EL (cell line): ENCODE results near the gene SPG11.
A peak's percentile ranks its signal among the peaks of the same experiment; 100 is the strongest.
"Not testable (repeated sequence)": the region's sequence is repeated elsewhere in the genome, so short reads cannot be mapped to it uniquely, and the experiment has no call there.

Experiments used
- DNase-seq: peaks from one replicate; pipeline ENCODE4 v3.0.0-alpha.2; 2016

SPG11 gene, protein sequence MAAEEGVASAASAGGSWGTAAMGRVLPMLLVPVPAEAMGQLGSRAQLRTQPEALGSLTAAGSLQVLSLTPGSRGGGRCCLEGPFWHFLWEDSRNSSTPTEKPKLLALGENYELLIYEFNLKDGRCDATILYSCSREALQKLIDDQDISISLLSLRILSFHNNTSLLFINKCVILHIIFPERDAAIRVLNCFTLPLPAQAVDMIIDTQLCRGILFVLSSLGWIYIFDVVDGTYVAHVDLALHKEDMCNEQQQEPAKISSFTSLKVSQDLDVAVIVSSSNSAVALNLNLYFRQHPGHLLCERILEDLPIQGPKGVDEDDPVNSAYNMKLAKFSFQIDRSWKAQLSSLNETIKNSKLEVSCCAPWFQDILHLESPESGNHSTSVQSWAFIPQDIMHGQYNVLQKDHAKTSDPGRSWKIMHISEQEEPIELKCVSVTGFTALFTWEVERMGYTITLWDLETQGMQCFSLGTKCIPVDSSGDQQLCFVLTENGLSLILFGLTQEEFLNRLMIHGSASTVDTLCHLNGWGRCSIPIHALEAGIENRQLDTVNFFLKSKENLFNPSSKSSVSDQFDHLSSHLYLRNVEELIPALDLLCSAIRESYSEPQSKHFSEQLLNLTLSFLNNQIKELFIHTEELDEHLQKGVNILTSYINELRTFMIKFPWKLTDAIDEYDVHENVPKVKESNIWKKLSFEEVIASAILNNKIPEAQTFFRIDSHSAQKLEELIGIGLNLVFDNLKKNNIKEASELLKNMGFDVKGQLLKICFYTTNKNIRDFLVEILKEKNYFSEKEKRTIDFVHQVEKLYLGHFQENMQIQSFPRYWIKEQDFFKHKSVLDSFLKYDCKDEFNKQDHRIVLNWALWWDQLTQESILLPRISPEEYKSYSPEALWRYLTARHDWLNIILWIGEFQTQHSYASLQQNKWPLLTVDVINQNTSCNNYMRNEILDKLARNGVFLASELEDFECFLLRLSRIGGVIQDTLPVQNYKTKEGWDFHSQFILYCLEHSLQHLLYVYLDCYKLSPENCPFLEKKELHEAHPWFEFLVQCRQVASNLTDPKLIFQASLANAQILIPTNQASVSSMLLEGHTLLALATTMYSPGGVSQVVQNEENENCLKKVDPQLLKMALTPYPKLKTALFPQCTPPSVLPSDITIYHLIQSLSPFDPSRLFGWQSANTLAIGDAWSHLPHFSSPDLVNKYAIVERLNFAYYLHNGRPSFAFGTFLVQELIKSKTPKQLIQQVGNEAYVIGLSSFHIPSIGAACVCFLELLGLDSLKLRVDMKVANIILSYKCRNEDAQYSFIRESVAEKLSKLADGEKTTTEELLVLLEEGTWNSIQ (N-terminal part only)

DNA sequence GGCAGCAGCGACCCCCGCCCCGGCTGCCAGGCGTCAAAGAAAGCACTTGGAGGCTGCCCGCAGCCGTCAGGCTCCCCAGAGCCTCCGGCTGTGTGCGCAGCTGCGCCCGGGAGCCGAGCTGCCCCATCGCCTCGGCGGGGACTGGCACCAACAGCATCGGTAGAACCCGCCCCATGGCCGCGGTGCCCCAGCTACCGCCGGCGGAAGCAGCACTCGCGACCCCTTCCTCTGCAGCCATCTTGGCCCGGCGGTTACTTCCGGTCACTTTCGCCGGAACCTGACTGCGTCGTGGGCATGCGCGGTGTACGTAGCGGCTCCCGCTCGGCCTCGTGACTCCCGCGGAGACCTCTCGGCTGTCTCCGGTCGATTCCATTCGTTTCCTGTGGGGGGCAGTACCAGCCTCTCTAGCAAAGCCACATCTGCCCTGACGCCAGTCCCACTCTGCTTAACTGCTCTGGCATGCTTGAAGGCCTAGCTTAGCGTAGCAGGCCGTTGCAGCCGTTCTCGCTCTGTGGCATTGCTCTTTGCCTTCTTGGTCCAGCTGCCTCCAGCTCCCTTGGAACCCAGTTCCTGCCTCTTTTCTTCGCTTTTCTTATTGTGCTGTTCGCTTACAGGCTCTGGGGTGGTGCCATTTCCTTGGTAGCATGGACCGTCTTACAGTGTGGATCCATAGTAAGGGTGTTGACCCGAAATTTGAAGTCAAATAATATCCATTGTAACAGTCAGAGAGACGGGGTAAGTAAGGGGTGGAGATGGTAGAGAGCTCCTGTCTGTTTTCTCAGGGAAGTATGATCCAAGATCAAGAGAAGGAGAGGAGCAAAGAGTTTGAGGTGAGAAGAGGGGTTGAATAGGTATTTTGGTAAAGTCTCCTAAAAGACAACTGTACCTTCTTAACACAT lies at the start of gene SPG11:
SPG11 (minus strand) TSS at position 253 of the 899 bp plus-strand sequence; CDS start at position 238, 15 bp downstream.
- DNase-seq: peak; percentile 98

DNA sequence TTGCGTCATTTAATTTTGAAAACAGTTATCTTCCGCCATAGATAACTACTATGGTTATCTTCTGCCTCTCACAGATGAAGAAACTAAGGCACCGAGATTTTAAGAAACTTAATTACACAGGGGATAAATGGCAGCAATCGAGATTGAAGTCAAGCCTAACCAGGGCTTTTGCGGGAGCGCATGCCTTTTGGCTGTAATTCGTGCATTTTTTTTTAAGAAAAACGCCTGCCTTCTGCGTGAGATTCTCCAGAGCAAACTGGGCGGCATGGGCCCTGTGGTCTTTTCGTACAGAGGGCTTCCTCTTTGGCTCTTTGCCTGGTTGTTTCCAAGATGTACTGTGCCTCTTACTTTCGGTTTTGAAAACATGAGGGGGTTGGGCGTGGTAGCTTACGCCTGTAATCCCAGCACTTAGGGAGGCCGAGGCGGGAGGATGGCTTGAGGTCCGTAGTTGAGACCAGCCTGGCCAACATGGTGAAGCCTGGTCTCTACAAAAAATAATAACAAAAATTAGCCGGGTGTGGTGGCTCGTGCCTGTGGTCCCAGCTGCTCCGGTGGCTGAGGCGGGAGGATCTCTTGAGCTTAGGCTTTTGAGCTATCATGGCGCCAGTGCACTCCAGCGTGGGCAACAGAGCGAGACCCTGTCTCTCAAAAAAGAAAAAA lies 49.0 kb upstream of the SPG11 start:
- DNase-seq: peak; percentile 82

DNA sequence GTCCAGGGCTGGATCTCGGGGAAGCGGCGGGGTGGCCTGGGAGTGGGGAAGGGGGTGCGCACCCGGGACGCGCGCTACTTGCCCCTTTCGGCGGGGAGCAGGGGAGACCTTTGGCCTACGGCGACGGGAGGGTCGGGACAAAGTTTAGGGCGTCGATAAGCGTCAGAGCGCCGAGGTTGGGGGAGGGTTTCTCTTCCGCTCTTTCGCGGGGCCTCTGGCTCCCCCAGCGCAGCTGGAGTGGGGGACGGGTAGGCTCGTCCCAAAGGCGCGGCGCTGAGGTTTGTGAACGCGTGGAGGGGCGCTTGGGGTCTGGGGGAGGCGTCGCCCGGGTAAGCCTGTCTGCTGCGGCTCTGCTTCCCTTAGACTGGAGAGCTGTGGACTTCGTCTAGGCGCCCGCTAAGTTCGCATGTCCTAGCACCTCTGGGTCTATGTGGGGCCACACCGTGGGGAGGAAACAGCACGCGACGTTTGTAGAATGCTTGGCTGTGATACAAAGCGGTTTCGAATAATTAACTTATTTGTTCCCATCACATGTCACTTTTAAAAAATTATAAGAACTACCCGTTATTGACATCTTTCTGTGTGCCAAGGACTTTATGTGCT lies 48.4 kb upstream of the SPG11 start:
- DNase-seq: peak; percentile 26

DNA sequence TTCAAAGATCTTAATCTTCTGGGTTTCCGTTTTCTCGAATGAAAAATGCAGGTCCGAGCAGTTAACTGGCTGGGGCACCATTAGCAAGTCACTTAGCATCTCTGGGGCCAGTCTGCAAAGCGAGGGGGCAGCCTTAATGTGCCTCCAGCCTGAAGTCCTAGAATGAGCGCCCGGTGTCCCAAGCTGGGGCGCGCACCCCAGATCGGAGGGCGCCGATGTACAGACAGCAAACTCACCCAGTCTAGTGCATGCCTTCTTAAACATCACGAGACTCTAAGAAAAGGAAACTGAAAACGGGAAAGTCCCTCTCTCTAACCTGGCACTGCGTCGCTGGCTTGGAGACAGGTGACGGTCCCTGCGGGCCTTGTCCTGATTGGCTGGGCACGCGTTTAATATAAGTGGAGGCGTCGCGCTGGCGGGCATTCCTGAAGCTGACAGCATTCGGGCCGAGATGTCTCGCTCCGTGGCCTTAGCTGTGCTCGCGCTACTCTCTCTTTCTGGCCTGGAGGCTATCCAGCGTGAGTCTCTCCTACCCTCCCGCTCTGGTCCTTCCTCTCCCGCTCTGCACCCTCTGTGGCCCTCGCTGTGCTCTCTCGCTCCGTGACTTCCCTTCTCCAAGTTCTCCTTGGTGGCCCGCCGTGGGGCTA lies 47.8 kb upstream of the SPG11 start, which contains the start of the genes B2M and PATL2:
B2M (plus strand) TSS at position 422 of the 647 bp plus-strand sequence; CDS start at position 452, 30 bp downstream.
PATL2 (minus strand) TSS at position 228 of the 647 bp plus-strand sequence. CDS start 34,833 bp downstream, outside the sequence.
- DNase-seq: peak; percentile 95

DNA sequence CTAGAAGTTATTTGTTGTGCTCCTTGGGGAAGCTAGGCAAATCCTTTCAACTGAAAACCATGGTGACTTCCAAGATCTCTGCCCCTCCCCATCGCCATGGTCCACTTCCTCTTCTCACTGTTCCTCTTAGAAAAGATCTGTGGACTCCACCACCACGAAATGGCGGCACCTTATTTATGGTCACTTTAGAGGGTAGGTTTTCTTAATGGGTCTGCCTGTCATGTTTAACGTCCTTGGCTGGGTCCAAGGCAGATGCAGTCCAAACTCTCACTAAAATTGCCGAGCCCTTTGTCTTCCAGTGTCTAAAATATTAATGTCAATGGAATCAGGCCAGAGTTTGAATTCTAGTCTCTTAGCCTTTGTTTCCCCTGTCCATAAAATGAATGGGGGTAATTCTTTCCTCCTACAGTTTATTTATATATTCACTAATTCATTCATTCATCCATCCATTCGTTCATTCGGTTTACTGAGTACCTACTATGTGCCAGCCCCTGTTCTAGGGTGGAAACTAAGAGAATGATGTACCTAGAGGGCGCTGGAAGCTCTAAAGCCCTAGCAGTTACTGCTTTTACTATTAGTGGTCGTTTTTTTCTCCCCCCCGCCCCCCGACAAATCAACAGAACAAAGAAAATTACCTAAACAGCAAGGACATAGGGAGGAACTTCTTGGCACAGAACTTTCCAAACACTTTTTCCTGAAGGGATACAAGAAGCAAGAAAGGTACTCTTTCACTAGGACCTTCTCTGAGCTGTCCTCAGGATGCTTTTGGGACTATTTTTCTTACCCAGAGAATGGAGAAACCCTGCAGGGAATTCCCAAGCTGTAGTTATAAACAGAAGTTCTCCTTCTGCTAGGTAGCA lies 47.0 kb upstream of the SPG11 start:
- peak; percentile 40 for DNase-seq

DNA sequence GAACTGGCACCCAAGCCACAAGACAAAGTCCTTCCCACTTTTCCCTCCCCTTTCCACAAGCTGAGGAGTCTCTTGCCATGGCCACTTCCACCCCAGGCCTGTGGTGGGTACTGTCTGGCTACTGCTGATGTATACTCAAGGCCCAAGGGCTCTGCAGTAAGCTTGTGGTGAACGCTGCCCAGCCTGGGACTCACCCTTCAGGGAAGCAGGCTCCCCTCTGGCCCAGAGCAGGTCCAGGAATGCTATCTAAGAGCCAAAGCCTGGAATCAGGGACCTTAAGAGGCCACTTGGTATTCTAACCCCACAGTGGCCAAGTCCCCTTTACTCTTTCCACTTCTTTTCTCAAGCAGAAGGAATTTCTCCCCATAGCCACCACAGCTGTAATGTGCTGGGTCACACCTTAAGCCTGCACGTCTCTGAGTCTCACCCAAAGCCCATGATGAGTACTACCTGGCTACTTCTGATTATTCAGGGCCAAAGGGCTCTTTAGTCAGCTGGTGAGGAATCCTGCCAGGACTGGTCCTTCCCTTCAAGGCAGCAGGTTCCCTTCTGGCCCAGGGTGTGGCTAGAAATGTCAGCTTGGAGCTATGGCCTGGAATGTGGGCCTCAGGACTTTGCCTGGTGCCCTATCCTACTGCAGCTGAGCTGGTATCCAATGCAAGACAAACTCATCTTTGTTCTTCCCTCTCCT lies 43.6 kb upstream of the SPG11 start:
- DNase-seq: no peak

DNA sequence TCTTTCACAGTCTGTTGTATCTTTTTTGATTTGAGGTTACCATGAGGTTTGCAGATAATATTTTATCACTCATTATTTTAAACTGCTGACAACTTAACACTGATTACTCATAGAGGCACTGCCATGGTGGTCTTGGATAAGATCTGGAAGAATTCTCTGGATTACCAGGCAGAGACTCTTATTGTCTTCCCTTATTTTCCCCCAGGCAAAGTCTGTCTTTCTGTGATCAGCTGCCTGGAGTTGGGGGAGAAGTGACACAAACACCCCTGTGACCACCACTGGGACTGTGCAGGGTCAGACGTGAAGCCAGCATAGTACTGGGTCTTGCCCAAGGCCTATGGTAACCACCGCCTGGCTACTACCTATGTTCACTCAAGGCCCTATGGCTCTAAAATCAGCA lies 42.9 kb upstream of the SPG11 start:
- no peak for DNase-seq

DNA sequence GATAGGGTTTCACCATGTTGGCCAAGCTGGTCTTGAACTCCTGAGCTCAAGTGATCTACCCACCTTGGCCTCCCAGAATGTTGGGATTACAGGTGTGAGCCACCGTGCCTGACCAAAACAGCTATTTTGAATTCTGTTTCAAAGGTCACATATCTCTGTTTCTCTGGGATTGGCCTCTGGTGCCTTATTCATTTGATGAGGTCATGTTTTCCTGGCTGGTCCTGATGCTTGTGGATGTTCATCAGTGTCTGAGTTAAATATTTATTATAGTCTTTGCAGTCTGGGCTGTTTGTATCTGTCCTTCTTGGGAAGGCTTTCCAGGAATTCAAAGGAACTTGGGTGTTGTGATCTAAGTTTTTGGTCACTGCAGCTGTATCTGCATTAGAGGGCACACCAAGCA lies 42.5 kb upstream of the SPG11 start:
- no peak for DNase-seq

DNA sequence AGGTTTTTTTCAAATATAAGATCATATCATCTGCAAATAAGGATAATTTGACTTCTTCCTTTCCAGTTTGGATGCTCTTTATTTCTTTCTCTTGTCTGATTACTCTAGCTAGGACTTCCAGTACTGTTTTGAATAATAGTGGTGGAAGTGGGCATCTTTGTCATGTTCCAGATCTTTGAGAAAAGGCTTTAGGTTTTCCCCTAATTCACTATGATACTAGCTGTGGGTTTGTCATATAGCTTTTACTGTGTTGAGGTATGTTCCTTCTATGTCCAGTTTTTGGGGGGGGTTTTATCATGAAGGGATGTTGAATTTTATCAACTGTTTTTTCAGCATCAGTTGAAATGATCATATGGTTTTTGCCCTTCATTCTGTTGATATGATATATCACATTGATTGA lies 37.2 kb upstream of the SPG11 start:
- not testable (repeated sequence) for DNase-seq

DNA sequence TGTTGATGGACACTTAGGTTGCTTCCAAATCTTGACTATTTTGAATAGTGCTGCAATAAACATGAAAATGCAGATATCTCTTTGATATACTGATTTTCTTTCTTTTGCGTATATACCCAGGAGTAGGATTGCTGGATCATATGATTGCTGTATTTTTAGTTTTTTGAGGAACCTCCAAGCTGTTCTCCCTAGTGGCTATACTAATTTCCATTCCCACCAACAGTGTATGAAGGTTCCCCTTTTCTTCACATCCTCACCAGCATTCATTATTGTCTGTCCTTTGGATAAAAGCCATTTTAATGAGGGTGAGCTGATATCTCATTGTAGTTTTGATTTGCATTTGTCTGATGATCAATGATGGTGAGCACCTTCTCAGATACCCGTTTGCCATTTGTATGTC lies 35.2 kb upstream of the SPG11 start:
- DNase-seq: no peak

DNA sequence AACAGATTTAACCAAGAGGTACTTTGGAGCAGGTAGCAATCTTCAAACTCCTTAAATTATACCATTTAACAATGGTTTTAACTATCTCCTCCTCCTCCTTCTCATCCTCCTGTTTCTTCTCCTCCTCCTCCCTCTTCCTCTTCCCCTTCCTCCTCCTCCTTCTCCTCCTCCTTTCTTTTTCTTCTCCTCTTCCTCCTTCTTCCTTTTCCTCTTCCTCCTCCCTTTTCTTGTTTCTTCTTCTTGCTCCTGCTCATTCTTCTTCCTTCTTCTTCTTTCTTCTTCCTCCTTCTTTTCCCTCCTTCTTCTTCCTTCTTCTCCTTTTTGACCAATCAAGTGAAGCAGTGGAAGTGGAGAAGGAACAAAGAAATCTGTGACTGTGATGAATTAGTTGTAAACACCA lies 33.6 kb upstream of the SPG11 start:
- no peak for DNase-seq

DNA sequence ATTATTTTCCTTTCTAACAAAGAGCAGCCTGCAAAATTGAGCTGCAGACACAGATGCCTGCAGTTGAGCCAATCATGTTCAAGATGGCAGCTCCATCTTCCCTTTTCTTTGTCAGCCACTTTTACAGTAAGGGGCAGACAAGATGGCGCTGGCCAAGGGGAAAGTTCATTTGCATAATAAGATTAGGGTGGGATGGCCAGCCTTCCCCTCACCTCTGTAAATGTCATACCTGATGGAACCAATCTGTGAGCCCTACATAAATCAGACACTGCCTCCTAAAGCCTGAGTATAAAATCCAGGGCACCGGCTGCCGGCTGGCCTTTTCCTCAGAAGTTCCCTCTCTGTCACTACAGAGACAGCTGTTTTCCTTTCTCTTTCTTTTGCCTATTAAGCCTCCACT lies 31.8 kb upstream of the SPG11 start:
- no peak for DNase-seq

DNA sequence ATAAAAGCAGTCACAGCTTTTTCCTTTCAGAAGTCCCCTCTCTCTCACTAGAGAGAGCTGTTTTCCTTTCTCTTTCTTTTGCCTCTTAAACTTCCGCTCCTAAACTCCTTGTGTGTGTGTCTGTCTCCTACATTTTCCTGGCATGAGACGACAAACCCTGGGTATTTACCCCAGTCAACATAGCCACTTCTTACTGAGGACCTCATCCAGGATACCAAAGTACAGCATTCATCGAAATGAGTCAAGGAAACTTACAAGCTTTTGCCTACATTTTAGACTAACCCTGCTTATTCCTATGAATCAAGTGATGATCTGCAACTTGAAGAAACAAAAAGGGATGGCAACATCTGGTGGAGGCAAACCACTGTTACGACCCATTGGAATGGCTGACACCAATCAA lies 31.0 kb upstream of the SPG11 start:
- DNase-seq: no peak

DNA sequence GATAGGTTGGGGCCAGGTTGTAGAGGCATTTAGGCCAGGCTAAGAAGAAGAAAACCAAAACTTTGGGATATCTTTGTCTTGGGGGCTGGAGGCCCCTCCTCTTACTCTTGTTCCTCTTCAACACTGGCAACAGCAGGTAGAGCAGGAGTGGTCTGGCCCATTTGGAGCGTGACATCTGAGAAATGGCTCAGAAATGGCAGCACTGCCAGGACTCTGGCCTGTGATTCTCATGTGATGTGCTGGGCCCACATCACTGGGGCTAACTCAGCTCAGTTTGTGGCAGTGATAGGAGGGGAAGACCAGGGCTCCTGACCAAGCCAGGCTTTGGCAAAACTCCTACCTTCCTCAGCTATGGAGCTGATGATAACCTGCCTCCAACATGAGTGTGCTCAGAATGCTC lies 29.2 kb upstream of the SPG11 start:
- no peak for DNase-seq

DNA sequence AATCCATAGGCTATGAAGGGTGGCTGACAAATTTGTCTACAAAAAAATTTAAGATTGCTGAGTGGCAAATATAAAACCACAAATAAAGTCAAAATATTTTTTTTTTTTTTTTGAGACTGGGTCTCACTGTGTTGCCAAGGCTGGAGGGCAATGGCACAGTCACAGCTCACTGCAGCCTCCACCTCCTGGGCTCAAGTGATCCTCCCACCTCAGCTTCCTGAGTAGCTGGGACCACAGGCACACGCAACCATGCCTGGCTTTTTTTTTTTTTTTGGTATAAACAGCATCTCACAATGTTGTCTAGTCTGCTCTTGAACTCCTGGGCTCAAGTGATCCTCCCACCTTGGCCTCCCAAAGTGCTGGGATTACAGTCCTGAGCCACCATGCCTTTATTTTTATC lies 26.8 kb upstream of the SPG11 start:
- not testable (repeated sequence) for DNase-seq

DNA sequence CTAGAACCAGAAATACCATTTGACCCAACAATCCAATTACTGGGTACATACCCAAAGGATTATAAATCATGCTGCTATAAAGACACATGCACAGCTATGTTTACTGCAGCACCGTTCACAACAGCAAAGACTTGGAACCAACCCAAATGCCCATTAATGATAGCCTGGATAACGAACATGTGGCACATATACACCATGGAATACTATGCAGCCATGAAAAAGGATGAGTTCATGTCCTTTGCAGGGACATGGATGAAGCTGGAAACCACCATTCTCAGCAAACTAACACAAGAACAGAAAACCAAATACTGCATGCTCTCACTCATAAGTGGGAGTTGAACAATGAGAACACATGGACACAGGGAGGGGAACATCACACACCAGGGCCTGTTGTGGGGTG lies 25.9 kb upstream of the SPG11 start:
- not testable (repeated sequence) for DNase-seq

DNA sequence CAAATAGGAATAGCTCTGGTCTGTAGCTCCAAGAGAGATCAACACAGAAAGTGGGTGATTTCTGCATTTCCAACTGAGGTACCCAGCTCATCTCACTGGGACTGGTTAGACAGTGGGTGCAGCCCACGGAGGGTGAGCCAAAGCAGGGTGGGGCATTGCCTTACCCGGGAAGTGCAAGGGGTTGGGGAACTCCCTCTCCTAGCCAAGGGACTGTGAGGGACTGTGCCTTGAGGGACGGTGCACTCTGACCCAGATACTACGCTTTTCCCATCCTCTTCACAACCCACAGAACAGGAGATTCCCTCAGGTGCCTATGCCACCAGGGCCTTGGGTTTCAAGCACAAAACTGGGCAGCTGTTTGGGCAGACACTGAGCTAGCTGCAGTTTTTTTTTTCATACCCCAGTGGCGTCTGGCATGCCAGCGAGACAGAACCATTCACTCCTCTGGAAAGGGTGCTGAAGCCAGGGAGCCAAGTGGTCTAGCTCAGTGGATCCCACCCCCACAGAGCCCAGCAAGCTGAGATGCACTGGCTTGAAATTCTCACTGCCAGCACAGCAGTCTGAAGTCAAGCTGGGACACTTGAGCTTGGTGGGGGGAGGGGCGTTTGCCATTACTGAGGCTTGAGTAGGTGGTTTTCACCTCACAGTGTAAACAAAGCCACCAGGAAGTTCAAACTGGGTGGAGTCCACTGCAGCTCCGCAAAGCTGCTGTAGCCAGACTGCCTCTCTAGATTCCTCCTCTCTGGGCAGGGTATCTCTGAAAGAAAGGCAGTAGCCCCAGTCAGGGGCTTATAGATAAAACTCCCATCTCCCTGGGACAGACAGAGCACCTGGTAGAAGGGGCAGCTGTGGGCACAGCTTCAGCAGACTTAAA lies 19.6 kb upstream of the SPG11 start:
- peak; percentile 11 for DNase-seq
